ENCODE measurements around the gene CEND1.
A peak's percentile ranks its signal among the peaks of the same experiment; 100 is the strongest.

The CEND1 gene

GRCh38 chr11:789943-790342 lies at the start of gene CEND1:
Gene CEND1, minus strand, starts transcription at chr11:790090. Its CDS starts 1,514 bp downstream, at chr11:788576.
- DNase-seq, result peak; percentile 84

- DNase-seq, result no peak
Measured at GRCh38 chr11:839280-839623, 49.4 kb upstream of the CEND1 start.

- DNase-seq, result peak; percentile 29
Measured at GRCh38 chr11:838441-839279, 48.8 kb upstream of the CEND1 start.

- DNase-seq, result no peak
Measured at GRCh38 chr11:837990-838307, 48.1 kb upstream of the CEND1 start.

GRCh38 chr11:837189-837989 lies 47.5 kb upstream of the CEND1 start:
- DNase-seq, result no peak

- no peak for DNase-seq
Measured at GRCh38 chr11:836700-837099, 46.8 kb upstream of the CEND1 start.

- no peak for DNase-seq
Measured at GRCh38 chr11:836274-836673, 46.4 kb upstream of the CEND1 start.

- DNase-seq, result peak; percentile 42
Measured at GRCh38 chr11:834371-835316, 44.8 kb upstream of the CEND1 start.

- peak; percentile 51 for DNase-seq
Measured at GRCh38 chr11:833849-834311, 44.0 kb upstream of the CEND1 start.

- DNase-seq, result peak; percentile 85
Measured at GRCh38 chr11:833114-833791, 43.4 kb upstream of the CEND1 start.

GRCh38 chr11:832529-833113 lies 42.7 kb upstream of the CEND1 start, which contains the start of gene CD151:
Gene CD151, plus strand, starts transcription at chr11:832952. Its CDS starts 3,118 bp downstream, at chr11:836070.
- DNase-seq, result peak; percentile 80

GRCh38 chr11:831961-832528 lies 42.2 kb upstream of the CEND1 start:
- no peak for DNase-seq

GRCh38 chr11:831118-831864 lies 41.4 kb upstream of the CEND1 start:
- peak; percentile 67 for DNase-seq

GRCh38 chr11:830295-831117 lies 40.6 kb upstream of the CEND1 start:
- peak; percentile 89 for DNase-seq

GRCh38 chr11:829847-830294 lies 40.0 kb upstream of the CEND1 start:
- DNase-seq, result peak; percentile 55

GRCh38 chr11:829176-829846 lies 39.4 kb upstream of the CEND1 start:
- DNase-seq, result peak; percentile 55

- peak; percentile 83 for DNase-seq
Measured at GRCh38 chr11:828506-829175, 38.8 kb upstream of the CEND1 start.

GRCh38 chr11:827897-828192 lies 38.0 kb upstream of the CEND1 start, which contains the start of gene CRACR2B:
Gene CRACR2B, plus strand, starts transcription at chr11:827919. Its CDS starts 689 bp downstream, at chr11:828608.
- DNase-seq, result peak; percentile 65

All from eye (tissue), 1 donor.